Measurements from ENCODE around the gene CCSER1. TPM values are rescaled to one million over a fixed set of nuclear protein-coding genes. Genes with fewer than 3 reads are reported as not detected.

The CCSER1 gene
- total RNA-seq, 1 donor from 2014 or later: 18.1 TPM

GRCh38 chr4:90643156-90643555, 516.0 kb downstream of the CCSER1 start:
- no peaks in the 10 kb centered on the region for H3K27me3 Mint-ChIP-seq
- H3K4me1 Mint-ChIP-seq (ENCODE audit: unreplicated experiment): no peaks in the 10 kb centered on the region
- DNase-seq (ENCODE audit: extremely low spot score, unreplicated experiment): no peak
- H3K36me3 Mint-ChIP-seq: no peaks in the 10 kb centered on the region
- H3K9me3 Mint-ChIP-seq: no peaks in the 10 kb centered on the region
- H3K27ac Mint-ChIP-seq: no peak overlapping the region
- no peak for TF ChIP-seq CTCF (conservative IDR thresholded peaks at IDR 0.05)
- no peak overlapping the region for H3K4me3 Mint-ChIP-seq

- Mint-ChIP-seq H3K27me3 (no peaks in the 10 kb centered on the region), H3K36me3 (no peaks in the 10 kb centered on the region), H3K4me1 (ENCODE audit: unreplicated experiment) (no peaks in the 10 kb centered on the region), H3K4me3 (no peak overlapping the region), H3K9me3 (no peaks in the 10 kb centered on the region), H3K27ac (no peak overlapping the region)
- no peak for TF ChIP-seq CTCF (conservative IDR thresholded peaks at IDR 0.05)
- DNase-seq (ENCODE audit: extremely low spot score, unreplicated experiment): no peak
These were observed 521.1 kb downstream of the CCSER1 start for GRCh38 chr4:90648311-90648710.

- Mint-ChIP-seq H3K27me3 (no peaks in the 10 kb centered on the region), H3K4me3 (no peak overlapping the region), H3K27ac (no peak overlapping the region), H3K4me1 (ENCODE audit: unreplicated experiment) (no peaks in the 10 kb centered on the region), H3K9me3 (no peaks in the 10 kb centered on the region), H3K36me3 (no peaks in the 10 kb centered on the region)
- no peak for TF ChIP-seq CTCF (conservative IDR thresholded peaks at IDR 0.05)
- no peak for DNase-seq (ENCODE audit: extremely low spot score, unreplicated experiment)
These were observed 521.6 kb downstream of the CCSER1 start for GRCh38 chr4:90648791-90649190.

- DNase-seq (ENCODE audit: extremely low spot score, unreplicated experiment): no peak
- Mint-ChIP-seq H3K4me3 (no peak overlapping the region), H3K27ac (no peak overlapping the region), H3K4me1 (ENCODE audit: unreplicated experiment) (no peaks in the 10 kb centered on the region), H3K9me3 (no peaks in the 10 kb centered on the region), H3K36me3 (no peaks in the 10 kb centered on the region), H3K27me3 (no peaks in the 10 kb centered on the region)
- no peak for TF ChIP-seq CTCF (conservative IDR thresholded peaks at IDR 0.05)
These were observed 533.5 kb downstream of the CCSER1 start for GRCh38 chr4:90660672-90661071.

- H3K27ac Mint-ChIP-seq: no peak overlapping the region
- no peaks in the 10 kb centered on the region for H3K4me1 Mint-ChIP-seq (ENCODE audit: unreplicated experiment)
- H3K9me3 Mint-ChIP-seq: peaks cover 9% of the 10 kb centered on the region
- DNase-seq (ENCODE audit: extremely low spot score, unreplicated experiment): no peak
- no peak overlapping the region for H3K4me3 Mint-ChIP-seq
- H3K27me3 Mint-ChIP-seq: no peaks in the 10 kb centered on the region
- H3K36me3 Mint-ChIP-seq: no peaks in the 10 kb centered on the region
- no peak for TF ChIP-seq CTCF (conservative IDR thresholded peaks at IDR 0.05)
These were observed 543.0 kb downstream of the CCSER1 start for GRCh38 chr4:90670183-90670582.

GRCh38 chr4:90689739-90690138, 562.5 kb downstream of the CCSER1 start:
- Mint-ChIP-seq H3K9me3 (no peaks in the 10 kb centered on the region), H3K27ac (peak overlapping the region; percentile 23), H3K36me3 (no peaks in the 10 kb centered on the region), H3K4me3 (no peak overlapping the region), H3K4me1 (ENCODE audit: unreplicated experiment) (peaks cover 6% of the 10 kb centered on the region), H3K27me3 (no peaks in the 10 kb centered on the region)
- DNase-seq (ENCODE audit: extremely low spot score, unreplicated experiment): no peak
- no peak for TF ChIP-seq CTCF (conservative IDR thresholded peaks at IDR 0.05)
